ENCODE data around the gene SCTR. TPM values are rescaled to one million over a fixed set of nuclear protein-coding genes. Genes with fewer than 3 reads are reported as not detected.

SCTR gene
- total RNA-seq, 4 donors from 2014 or later = not detected

DNA sequence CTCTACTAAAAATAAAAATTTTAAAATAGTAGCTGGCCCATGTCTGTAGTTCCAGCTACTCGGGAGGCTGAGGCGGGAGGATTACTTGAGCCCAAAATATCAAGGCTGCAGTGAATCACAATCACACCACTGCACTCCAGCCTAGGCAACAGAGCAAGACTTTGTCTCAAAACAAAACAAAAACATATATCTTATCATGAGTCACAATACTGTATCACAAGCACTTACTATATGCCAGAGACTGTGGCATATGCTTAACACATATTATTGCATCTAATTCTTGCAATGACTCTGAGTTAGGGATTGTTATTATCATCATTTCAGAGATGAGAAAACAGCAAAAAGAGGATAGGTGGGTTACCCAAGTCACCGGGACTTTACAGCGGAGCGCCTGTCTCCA, 122.2 kb downstream of the SCTR start:
- TF ChIP-seq, protein P1, sequence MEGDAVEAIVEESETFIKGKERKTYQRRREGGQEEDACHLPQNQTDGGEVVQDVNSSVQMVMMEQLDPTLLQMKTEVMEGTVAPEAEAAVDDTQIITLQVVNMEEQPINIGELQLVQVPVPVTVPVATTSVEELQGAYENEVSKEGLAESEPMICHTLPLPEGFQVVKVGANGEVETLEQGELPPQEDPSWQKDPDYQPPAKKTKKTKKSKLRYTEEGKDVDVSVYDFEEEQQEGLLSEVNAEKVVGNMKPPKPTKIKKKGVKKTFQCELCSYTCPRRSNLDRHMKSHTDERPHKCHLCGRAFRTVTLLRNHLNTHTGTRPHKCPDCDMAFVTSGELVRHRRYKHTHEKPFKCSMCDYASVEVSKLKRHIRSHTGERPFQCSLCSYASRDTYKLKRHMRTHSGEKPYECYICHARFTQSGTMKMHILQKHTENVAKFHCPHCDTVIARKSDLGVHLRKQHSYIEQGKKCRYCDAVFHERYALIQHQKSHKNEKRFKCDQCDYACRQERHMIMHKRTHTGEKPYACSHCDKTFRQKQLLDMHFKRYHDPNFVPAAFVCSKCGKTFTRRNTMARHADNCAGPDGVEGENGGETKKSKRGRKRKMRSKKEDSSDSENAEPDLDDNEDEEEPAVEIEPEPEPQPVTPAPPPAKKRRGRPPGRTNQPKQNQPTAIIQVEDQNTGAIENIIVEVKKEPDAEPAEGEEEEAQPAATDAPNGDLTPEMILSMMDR (IDR thresholded peaks at IDR 0.05; ENCODE audit: low read depth) = no peak

- TF ChIP-seq, protein P1 (IDR thresholded peaks at IDR 0.05; ENCODE audit: low read depth) = no peak
Measured at GRCh38 chr2:119397196-119397595, 127.1 kb downstream of the SCTR start.

DNA sequence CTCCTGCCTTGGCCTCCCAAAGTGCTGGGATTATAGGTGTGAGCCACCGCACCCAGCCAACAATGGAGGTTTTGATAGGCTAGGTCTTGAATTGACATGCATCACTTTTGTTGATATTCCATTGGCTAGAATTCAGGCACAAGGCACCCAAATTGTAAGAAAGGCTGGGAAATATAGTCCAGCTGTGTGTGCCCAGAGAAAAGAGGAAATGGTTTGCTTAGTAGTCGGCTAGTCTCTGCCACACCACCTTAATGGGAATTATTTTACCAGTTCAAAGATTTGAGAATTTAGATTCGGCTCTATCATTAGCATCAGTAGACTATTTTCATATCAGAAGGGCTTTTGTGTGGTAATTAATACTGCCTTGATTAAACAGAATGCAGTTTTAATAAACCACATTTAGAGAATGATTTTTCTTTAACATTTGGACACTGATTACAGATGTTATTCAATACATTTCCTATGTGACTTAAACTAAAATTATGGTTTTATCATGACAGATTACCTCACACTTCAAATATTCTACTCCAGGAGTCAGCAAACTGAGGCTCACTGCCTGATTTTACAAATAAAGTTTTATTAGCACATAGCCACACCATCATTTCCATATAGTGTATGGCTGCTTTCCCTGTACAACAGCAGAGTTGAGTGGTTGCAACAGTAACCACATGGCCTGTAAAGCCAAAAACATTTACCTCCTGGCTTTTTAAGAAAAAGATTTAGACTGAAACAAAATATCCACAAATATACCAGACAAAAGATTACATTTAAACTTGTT, 130.1 kb downstream of the SCTR start:
- TF ChIP-seq, protein P1 (IDR thresholded peaks at IDR 0.05; ENCODE audit: low read depth) = no peak

Other genes with a start within 250 kb of the SCTR start
- 10 to 100 TPM in 3 of 4 donors, 1 to 10 TPM in 1; 6.8 to 32.4 (median 15.3) TPM for gene C2orf76, start 157.6 kb downstream of the SCTR start, total RNA-seq
- 100 to 1,000 TPM; 187 to 480 (median 327) TPM for gene DBI, start 157.5 kb downstream of the SCTR start, total RNA-seq
- gene TMEM37, start 92.6 kb downstream of the SCTR start, total RNA-seq = 10 to 100 TPM; 34.9 to 64.1 (median 47.8) TPM
- 1 to 10 TPM in 3 of 4 donors, not detected in 1; 1.3 to 1.4 (median 1.3) TPM for gene CFAP221, start 20.0 kb upstream of the SCTR start, total RNA-seq
- gene TMEM177, start 154.7 kb upstream of the SCTR start, total RNA-seq = 1 to 10 TPM; 2.8 to 6.2 (median 4.9) TPM
- gene PTPN4, start 235.4 kb upstream of the SCTR start, total RNA-seq = 10 to 100 TPM; 23.3 to 45.4 (median 39.1) TPM

Measured in subcutaneous adipose tissue (tissue), 4 donors.